ENCODE data around the gene C8A.
A peak's percentile ranks its signal among the peaks of the same experiment; 100 is the strongest.

C8A gene

GRCh38 chr1:56854521-56855099, at the start of gene C8A:
Gene C8A (plus strand): TSS chr1:56854797. CDS start chr1:56854902, 105 bp downstream.
- DNase-seq (ENCODE audit: low read depth), result no peak

DNA sequence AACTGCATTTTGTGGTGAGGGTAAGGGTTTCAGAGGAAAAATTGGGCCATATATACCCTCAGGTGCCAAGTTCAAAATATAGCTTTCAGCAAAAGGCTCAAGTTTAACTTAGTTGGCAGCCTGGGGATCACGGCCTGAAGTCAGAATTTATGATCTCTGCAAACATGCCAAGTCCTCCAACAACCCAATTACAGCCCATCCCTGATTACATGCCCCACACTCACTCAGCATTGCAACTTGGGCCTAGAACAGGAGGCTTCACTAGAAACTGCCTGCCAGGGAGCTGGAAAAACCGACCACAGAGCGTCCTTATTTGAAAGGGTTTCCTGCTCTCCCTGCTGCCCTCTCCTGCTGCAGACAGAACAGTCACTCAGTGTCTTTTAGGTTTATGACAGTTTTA, 47.8 kb upstream of the C8A start:
- DNase-seq (ENCODE audit: low read depth), result no peak

DNA sequence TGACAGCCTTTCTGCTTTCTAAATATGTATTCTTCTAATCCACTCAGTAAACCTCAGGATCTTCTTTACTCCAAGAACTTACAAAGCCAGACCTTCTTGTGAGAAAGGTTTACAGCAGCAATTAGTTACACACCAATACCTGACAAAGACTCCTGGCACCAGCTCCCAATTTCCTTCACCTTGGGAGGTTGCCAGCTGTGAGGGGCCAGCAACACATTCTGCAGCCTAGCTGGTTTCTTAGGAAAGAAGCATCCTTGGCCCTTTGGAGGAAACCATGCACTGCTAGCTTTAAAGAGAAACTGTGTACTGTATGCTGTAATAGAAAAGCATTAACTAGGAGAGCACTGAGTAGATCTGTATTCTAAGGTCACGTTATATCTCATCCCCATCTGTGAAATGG, 46.2 kb upstream of the C8A start:
- no peak for DNase-seq (ENCODE audit: low read depth)

GRCh38 chr1:56811331-56811730, 43.3 kb upstream of the C8A start:
- DNase-seq (ENCODE audit: low read depth), result no peak

DNA sequence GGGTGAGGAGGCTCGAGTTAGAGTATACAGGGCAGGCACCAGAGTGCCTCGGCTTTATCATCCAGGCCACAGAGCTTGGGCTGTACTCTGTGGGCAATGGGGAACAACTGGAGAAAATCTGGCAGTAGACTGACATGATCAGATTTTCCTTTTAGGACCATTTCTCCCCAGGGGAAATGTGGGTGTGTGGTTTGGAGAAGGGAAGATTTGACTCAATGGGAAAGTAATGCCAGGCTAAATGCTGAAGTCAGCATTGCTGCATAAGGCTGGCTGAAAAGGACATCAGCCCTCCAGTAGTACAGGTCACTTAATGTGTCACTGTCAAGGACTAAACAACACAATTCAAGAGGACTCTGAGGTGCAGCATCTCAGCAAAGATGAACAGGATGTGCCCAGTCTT, 40.4 kb upstream of the C8A start:
- no peak for DNase-seq (ENCODE audit: low read depth)

- no peak for DNase-seq (ENCODE audit: low read depth)
Observed at GRCh38 chr1:56816264-56816663, 38.3 kb upstream of the C8A start.

GRCh38 chr1:56816909-56817308, 37.7 kb upstream of the C8A start:
- DNase-seq (ENCODE audit: low read depth), result no peak

DNA sequence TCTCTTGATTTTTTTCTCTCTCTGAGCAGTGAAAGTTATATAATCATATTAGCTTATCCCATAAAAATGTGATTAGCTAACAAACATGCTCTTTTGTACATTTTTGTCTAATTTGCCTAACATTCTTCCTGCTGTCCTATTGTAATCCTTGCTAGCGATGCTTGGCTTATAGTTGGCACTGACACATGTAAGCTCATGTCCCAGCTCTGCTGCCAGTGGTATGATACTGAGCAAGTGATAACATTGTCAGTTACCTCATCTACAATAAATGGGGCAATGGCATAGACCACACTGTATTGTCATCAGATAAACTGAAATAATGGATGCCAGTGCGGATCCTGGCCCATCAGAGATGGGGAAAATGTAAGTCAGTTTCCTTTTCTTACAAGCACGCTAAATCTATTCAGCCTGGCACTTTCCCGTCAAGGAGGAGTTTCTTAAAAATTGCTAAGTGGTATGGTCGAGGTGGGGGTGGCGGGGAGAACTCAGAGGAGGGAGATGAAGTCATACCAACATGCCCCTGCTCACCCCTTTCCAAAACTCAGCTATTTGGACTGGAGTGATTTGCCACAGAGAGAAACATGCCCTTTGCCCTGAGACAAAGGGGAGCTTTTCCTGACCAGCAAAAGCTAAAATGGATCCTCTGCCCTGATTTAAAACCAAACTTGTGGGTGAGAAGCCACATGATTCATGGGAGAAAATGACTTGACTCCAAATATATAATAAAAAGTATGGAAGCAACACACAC, 36.7 kb upstream of the C8A start:
- DNase-seq (ENCODE audit: low read depth), result no peak

- no peak for DNase-seq (ENCODE audit: low read depth)
Observed at GRCh38 chr1:56819387-56819899, 35.2 kb upstream of the C8A start, which contains the start of gene FYB2. Gene FYB2 (minus strand): TSS chr1:56819404. CDS start chr1:56819290, 114 bp downstream.

DNA sequence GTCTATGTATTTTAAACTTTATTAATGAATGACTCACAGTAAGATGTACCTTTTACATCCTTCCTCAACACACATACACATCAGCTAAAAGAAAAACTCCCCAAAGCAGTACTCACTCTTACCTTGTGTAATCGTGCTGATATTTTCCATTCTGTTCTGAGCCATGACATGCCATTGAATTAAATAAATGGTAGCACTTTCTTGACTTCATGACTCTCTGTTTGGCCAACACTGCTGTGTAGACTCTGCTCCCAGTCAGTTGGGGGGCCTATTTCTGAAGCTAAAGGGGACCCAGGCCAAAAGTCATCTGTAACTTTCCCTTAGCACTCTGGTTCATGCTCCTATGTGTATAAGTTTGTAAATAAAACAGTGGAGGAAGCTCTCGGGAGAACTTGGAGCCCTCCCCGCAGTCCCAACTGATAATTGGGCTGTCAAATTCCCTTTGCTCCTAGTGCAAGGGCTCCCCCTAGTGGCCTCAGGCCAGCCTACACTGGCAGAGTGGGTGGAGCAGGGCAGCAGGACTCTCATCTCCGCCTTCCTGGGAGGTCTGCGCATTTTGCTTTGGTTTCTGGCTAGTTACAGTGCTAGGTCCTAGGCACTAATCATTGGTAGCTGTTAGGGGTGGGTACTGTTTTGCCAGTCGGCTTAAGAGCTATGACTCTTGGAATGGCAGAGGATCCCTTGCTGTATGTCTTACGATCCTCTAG, 33.7 kb upstream of the C8A start:
- peak; percentile 68 for DNase-seq (ENCODE audit: low read depth)

GRCh38 chr1:56821462-56821797, 33.2 kb upstream of the C8A start:
- DNase-seq (ENCODE audit: low read depth), result no peak

GRCh38 chr1:56824271-56824670, 30.3 kb upstream of the C8A start:
- DNase-seq (ENCODE audit: low read depth), result no peak

- DNase-seq (ENCODE audit: low read depth), result no peak
Observed at GRCh38 chr1:56824938-56825337, 29.7 kb upstream of the C8A start.

DNA sequence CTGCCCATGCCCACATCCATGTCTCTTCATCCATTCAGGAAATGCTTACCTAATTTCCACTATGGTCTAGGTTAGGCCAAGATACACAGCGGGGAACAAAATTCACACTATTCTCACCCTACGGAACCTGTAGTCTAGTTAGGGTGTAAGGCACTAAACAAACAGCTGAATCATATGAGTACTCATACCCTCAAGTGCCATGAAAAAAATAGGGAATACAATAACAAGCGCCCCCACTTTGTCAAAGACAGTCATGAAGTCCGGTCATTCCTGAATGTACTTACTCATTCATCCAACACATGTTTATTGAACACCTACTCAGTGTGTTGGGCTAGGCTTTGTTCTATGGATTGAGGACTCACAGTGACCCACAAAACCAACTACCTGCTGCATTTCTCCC, 29.2 kb upstream of the C8A start:
- no peak for DNase-seq (ENCODE audit: low read depth)

DNA sequence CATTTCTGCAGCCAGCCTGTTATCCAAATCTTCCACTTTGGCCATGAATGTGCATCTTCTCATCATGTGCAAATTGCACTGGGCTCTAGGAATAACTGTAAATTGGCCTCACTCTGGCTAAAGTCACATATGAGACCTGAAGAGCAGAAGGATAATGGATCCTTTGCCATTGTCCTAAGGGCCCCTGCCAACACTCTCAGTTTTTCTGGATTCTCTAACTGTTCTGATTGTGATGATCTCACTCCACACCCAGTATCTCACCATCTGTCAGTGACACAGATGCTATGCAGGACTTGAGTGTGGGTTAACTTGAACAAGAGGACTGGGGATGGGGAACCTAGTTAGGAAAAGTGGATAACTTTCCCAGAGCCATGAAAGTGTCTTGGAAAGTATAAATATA, 26.9 kb upstream of the C8A start:
- no peak for DNase-seq (ENCODE audit: low read depth)

DNA sequence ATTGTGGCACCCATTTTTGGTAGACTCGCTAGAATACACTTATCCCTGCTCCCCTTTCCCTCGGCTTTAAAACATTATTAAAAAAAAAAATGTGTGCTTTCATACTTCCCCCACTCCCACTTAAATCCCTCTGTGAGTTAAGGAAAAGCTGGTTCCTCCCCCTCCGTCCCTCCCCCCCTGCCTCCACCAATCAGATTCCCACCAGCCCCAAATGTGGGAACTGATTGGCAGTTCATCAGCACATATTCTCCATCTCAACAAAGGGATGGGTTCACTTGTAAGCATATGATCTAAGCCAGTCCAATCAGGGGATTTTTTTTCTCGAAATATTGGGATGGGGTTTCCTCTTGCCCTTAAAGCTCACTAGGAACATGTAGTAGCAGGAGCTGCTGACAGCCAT, 24.5 kb upstream of the C8A start:
- DNase-seq (ENCODE audit: low read depth), result no peak

DNA sequence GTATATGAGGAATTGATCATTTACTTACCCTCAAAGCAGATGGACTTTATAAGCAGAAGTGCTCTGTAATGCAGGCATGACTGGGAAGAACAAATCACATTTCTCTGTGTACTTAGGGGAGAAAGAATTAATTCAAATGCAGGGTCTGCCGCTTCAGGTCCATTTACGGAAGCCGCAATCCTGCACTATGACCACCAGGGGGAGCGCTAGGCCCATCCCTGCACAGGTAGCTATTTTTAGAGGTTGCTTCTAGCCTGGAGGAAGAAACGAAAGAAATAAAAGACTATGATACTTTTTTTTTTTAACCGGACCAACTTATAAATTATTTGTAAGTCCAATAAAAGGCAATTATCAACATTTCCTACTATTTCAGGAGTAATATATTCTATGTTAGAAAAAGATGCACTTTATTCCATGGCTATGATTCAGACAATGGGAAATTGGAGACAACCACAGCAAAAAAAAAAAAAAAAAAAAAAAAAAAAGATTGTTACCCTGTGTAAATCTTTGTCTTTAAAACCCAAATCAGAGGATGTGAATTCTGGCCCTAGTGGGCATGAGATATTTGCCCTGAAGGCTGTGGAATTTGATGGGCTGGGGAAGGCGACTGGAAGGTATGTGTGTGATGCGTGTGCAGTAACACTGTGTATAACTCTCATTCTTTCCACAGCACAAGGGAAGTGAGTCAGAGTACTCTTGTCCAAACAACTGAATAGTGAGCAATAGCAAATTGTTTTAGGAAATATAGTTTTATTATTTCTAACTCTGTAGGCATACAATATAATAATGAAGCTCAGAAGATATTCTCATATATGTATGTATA, 22.5 kb upstream of the C8A start:
- DNase-seq (ENCODE audit: low read depth), result peak; percentile 50

DNA sequence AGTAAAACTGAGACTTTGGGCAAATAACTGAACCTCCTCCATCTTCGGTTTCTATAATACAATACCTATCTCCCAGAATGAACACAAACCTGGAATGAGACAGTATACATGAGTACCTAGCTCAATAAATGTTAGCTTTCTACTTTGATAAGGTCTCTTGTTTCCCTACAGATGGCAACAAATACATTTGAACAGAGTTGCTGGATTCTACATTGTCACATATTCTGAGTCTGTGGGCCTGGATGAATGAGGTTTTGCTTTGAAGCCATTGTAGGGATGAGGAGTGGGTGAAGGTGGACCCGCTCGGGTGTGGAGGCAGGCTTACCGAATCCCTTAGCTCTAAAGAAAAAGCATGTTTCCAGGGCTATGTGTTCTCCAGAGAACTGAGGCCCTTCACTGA, 21.5 kb upstream of the C8A start:
- DNase-seq (ENCODE audit: low read depth), result no peak

GRCh38 chr1:56834137-56834900, 20.3 kb upstream of the C8A start:
- no peak for DNase-seq (ENCODE audit: low read depth)

- DNase-seq (ENCODE audit: low read depth), result no peak
Observed at GRCh38 chr1:56835657-56836056, 18.9 kb upstream of the C8A start.

- no peak for DNase-seq (ENCODE audit: low read depth)
Observed at GRCh38 chr1:56836359-56836758, 18.2 kb upstream of the C8A start.

All from activated T-cell treated with anti-CD3 and anti-CD28 coated beads for 48 hours (primary cell).